NCI-H82 (cell line): ENCODE measurements around the gene TCF7L2.
A peak's percentile ranks its signal among the peaks of the same experiment; 100 is the strongest.

Source experiments
- DNase-seq: peaks from one replicate; lab custom pipeline; 2025; lab: John Stamatoyannopoulos, UW

Gene TCF7L2

GRCh38 chr10:112948196-112948595, 1.9 kb upstream of the TCF7L2 start:
- DNase-seq: no peak

GRCh38 chr10:112949143-112949823, 764 bp upstream of the TCF7L2 start:
- no peak for DNase-seq

- DNase-seq: peak; percentile 71
Observed at GRCh38 chr10:112950714-112951358, 789 bp downstream of the TCF7L2 start.

GRCh38 chr10:112951359-112952281, 1.6 kb downstream of the TCF7L2 start:
- DNase-seq: peak; percentile 69

GRCh38 chr10:112952282-112953173, 2.5 kb downstream of the TCF7L2 start:
- DNase-seq: peak; percentile 56

- peak; percentile 60 for DNase-seq
Observed at GRCh38 chr10:112953174-112954159, 3.4 kb downstream of the TCF7L2 start.

- DNase-seq: peak; percentile 8
Observed at GRCh38 chr10:112954974-112955581, 5.0 kb downstream of the TCF7L2 start.

- peak; percentile 48 for DNase-seq
Observed at GRCh38 chr10:112955582-112956421, 5.8 kb downstream of the TCF7L2 start.

GRCh38 chr10:112956631-112957350, 6.7 kb downstream of the TCF7L2 start:
- DNase-seq: no peak

GRCh38 chr10:112957640-112958092, 7.6 kb downstream of the TCF7L2 start:
- no peak for DNase-seq

GRCh38 chr10:112958275-112958995, 8.4 kb downstream of the TCF7L2 start:
- DNase-seq: no peak

- no peak for DNase-seq
Observed at GRCh38 chr10:112959207-112959838, 9.3 kb downstream of the TCF7L2 start.

- no peak for DNase-seq
Observed at GRCh38 chr10:112960151-112960681, 10.2 kb downstream of the TCF7L2 start.

- no peak for DNase-seq
Observed at GRCh38 chr10:112961609-112962008, 11.6 kb downstream of the TCF7L2 start.

- no peak for DNase-seq
Observed at GRCh38 chr10:112962343-112962742, 12.3 kb downstream of the TCF7L2 start.

GRCh38 chr10:112963835-112964234, 13.8 kb downstream of the TCF7L2 start:
- no peak for DNase-seq

GRCh38 chr10:112964482-112964881, 14.4 kb downstream of the TCF7L2 start:
- DNase-seq: no peak
